H1 (cell line): ENCODE results near the gene INKA2.

Experiments used
- ATF3 ChIP-seq: IDR thresholded peaks from 2 replicates; pipeline ENCODE4 v1.6.1; 2011; ENCODE audit warnings: low read depth, mild to moderate bottlenecking, low read length; ENCODE audit not compliant: insufficient read depth
- CTCF ChIP-seq, 3 experiments: IDR thresholded peaks; 1 replicate in 2 of 3; 2 replicates in 1 of 3; pipeline versions ENCODE4 v1.5.1 to v1.6.1; 2011; ENCODE audit warnings: low read length in 3 of 3, mild to moderate bottlenecking in 3 of 3, inconsistent platforms in 2 of 3, low read depth in 1 of 3, moderate library complexity in 1 of 3; ENCODE audit not compliant: insufficient read depth in 1 of 3; ENCODE audit errors: control extremely low read depth in 1 of 3
- EZH2 ChIP-seq: fragments of 200-600 bp; sonication (generic); IDR thresholded peaks from 2 replicates; pipeline ENCODE4 v1.7.1; 2012; ENCODE audit warnings: low read depth, mild to moderate bottlenecking, moderate library complexity, low read length, inconsistent platforms; ENCODE audit not compliant: severe bottlenecking
- POLR2A ChIP-seq, 2 experiments: IDR thresholded peaks; 1 replicate in 1 of 2; 2 replicates in 1 of 2; pipeline ENCODE4 v1.6.1; 2011; ENCODE audit warnings: low read depth in 2 of 2, low read length in 2 of 2, mild to moderate bottlenecking in 2 of 2; ENCODE audit errors: control extremely low read depth in 1 of 2
- RFX5 ChIP-seq: IDR thresholded peaks from 2 replicates; pipeline ENCODE4 v1.6.1; 2011; ENCODE audit warnings: low read depth, low read length, improper control_type of control experiment, borderline replicate concordance

GRCh38 chr1:111699268-111699667 is 39.9 kb downstream of the INKA2 start:
- no peak for TF ChIP-seq POLR2A (IDR thresholded peaks at IDR 0.05; ENCODE audit: control extremely low read depth in 1 of 2, low read depth in 2 of 2, low read length in 2 of 2)
- no peak for TF ChIP-seq EZH2
- no peak for TF ChIP-seq CTCF (IDR thresholded peaks at IDR 0.05; ENCODE audit: control extremely low read depth in 1 of 3, insufficient read depth in 1 of 3, low read depth in 1 of 3, low read length in 3 of 3)
- TF ChIP-seq ATF3: no peak
- no peak for TF ChIP-seq RFX5
